Omental fat pad (tissue), 4 donors: Measurements from ENCODE around the gene RELL2. TPM values are rescaled to one million over a fixed set of nuclear protein-coding genes. Genes with fewer than 3 reads are reported as not detected.
A peak's percentile ranks its signal among the peaks of the same experiment; 100 is the strongest.

Source experiments
- ATAC-seq: fragments of 150-250 bp; one replicate; pipeline ENCODE4 v1.9.1; 2016; ENCODE audit warnings: mild to moderate bottlenecking, moderate library complexity; ENCODE audit not compliant: low FRiP score
- DNase-seq: peaks from one replicate; pipeline ENCODE4 v3.0.0-alpha.2; 2019; ENCODE audit warnings: low spot score
- CTCF ChIP-seq, 3 donors: fragments of 450-650 bp; IDR thresholded peaks; one replicate each; pipeline ENCODE4 v1.5.1; 2016 to 2017; ENCODE audit warnings: antibody characterized with exemption in 3 of 3, mild to moderate bottlenecking in 3 of 3, moderate library complexity in 2 of 3
- total RNA-seq, 4 donors: library from RNA; depleted of rRNA; stranded (reverse); fragments of >200 nt; gene quantifications; one replicate each; pipeline ENCODE4 v1.1.0, GENCODE V29; 2016

Gene RELL2
- total RNA-seq, 4 donors from 2014 or later: 1.0 to 4.3 (median 2.9) TPM

GRCh38 chr5:141649056-141649688, 12.4 kb downstream of the RELL2 start:
- DNase-seq (no peak), ATAC-seq (no peak)
- no peak for TF ChIP-seq CTCF (IDR thresholded peaks at IDR 0.05)

- no peak for ATAC-seq
Measured at GRCh38 chr5:141649972-141650371, 13.2 kb downstream of the RELL2 start.

GRCh38 chr5:141650851-141651727, 14.3 kb downstream of the RELL2 start, which contains the start of gene FCHSD1:
TSS of gene FCHSD1 (minus strand) at chr5:141651418. CDS start at chr5:141651368, 50 bp downstream.
- ATAC-seq: peak; percentile 94

More at GRCh38 chr5:141649972-141650371, 13.2 kb downstream of the RELL2 start:
- no peak for DNase-seq
- TF ChIP-seq CTCF (IDR thresholded peaks at IDR 0.05): no peak

GRCh38 chr5:141651728-141652105, 14.9 kb downstream of the RELL2 start:
- ATAC-seq (no peak), DNase-seq (no peak)
- TF ChIP-seq CTCF (IDR thresholded peaks at IDR 0.05): no peak

More at GRCh38 chr5:141650851-141651727, 14.3 kb downstream of the RELL2 start, which contains the start of gene FCHSD1:
- peak; percentile 85 for DNase-seq
- TF ChIP-seq CTCF (IDR thresholded peaks at IDR 0.05): no peak

- no peak for DNase-seq
- ATAC-seq: no peak
- no peak for TF ChIP-seq CTCF (IDR thresholded peaks at IDR 0.05)
Measured at GRCh38 chr5:141654298-141654697, 17.5 kb downstream of the RELL2 start.

- ATAC-seq: no peak
- no peak for TF ChIP-seq CTCF (IDR thresholded peaks at IDR 0.05)
- no peak for DNase-seq
Measured at GRCh38 chr5:141655020-141655419, 18.2 kb downstream of the RELL2 start.
